GM19328 (cell line): ENCODE results near the gene DIRAS3.
"Not testable (repeated sequence)": the region's sequence is repeated elsewhere in the genome, so short reads cannot be mapped to it uniquely, and the experiment has no call there.

Source experiments
- ATAC-seq: cut with Tn5 transposase; IDR thresholded peaks from one replicate; pipeline ENCODE4 v1.9.1; 2021; ENCODE audit warnings: mild to moderate bottlenecking, moderate library complexity; ENCODE audit not compliant: unreplicated experiment

The DIRAS3 gene

GRCh38 chr1:68049941-68050878 lies at the start of gene DIRAS3:
DIRAS3 (minus strand) TSS chr1:68050627; CDS start chr1:68047297, 3,330 bp downstream.
- ATAC-seq = no peak

GRCh38 chr1:68093737-68094136 lies 43.3 kb upstream of the DIRAS3 start:
- no peak for ATAC-seq

- ATAC-seq = no peak
Observed at GRCh38 chr1:68087184-68087583, 36.8 kb upstream of the DIRAS3 start.

DNA sequence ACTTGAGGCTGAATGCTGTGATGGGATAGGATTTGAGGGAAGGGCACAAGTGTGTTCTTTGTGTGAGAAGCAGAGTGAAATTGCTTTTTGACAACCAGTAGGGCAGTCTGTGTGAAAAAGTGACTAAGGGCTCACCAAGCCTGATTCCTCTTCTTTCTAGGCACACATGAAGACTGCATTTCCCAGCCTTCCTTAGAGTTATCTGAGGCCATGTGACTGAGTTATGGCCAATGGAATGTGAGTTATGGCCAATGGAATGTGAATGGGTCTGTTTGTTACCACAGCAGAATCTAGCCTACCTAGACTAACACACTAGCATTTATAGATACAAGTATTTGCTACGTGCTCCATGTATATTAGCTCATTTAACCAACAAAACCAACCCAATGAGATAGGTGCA lies 35.3 kb upstream of the DIRAS3 start:
- no peak for ATAC-seq

GRCh38 chr1:68083686-68084085 lies 33.3 kb upstream of the DIRAS3 start:
- ATAC-seq = no peak

GRCh38 chr1:68081775-68082283 lies 31.4 kb upstream of the DIRAS3 start:
- no peak for ATAC-seq

GRCh38 chr1:68078647-68079046 lies 28.2 kb upstream of the DIRAS3 start:
- no peak for ATAC-seq

DNA sequence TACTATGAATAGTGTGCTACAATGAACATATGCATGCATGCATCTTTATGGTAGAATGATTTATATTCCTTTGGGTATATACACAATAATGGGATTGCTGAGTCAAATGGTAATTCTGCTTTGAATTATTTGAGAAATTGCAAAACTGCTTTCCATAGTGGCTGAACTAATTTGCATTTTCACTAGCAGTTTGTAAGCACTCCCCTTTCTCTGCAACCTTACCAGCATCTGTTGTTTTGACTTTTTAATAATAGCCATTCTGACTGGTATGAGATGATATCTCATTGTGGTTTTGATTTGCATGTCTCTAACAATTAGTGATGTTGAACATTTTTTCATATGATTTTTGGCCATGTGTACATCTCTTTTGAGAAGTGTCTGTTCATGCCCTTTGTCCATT lies 24.0 kb upstream of the DIRAS3 start:
- no peak for ATAC-seq

- ATAC-seq = no peak
Observed at GRCh38 chr1:68065766-68066165, 15.3 kb upstream of the DIRAS3 start.

DNA sequence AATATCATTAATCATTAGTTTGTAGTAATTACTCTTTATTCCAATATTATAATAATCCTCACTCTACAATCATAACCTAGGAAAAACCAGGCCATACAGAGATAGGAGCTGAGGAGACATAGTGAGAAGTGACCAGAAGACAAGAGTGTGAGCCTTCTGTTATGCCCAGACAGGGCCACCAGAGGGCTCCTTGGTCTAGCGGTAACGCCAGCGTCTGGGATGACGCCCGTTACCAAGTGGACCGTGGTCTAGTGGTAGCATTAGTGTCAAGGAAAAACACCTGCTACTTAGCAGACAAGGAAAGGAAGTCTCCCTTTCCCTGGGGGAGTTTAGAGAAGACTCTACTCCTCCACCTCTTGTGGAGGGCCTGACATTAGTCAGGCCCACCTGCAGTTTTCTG lies 7.6 kb upstream of the DIRAS3 start:
- ATAC-seq = not testable (repeated sequence)

- no peak for ATAC-seq
Observed at GRCh38 chr1:68057564-68057963, 7.1 kb upstream of the DIRAS3 start.

DNA sequence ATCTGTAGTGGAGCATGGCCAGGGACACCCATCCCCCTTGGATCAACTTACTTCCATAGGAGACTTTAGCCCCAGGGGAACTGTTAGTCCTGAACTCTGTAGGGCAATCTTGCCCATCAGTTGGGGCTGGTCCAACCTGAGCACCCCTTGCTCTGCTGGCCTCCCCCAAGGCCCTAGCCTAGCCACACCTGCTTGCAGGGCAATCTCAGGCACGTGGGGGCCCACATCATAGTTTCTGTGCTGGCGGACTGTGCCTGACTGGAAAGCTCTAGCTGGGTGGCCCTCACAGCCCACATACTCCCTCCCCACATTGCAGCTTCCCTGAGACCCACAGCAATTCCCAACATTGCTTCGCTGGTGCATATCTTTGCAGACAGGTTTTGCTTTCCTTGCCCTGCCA lies 6.6 kb upstream of the DIRAS3 start:
- ATAC-seq = no peak

- ATAC-seq = no peak
Observed at GRCh38 chr1:68051475-68051874, 1.0 kb upstream of the DIRAS3 start.

DNA sequence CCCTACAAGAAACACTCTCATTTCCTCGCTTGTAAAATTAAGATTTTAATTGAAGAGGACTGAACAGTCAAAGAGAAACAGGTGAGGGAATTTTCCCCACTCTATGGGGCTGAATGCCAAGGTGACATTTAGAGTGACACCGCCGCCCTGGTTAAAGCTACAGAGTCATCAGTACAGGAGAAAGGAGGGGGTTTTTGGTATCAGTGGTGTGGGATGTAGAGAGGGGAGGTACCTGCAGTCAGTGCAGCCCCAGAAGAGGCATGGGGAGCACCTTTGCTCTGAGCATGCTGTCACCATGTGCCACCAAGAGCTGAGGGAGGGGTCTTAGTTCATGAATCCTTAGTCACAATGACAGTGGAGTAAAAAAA lies 2.8 kb downstream of the DIRAS3 start:
- ATAC-seq = no peak

DNA sequence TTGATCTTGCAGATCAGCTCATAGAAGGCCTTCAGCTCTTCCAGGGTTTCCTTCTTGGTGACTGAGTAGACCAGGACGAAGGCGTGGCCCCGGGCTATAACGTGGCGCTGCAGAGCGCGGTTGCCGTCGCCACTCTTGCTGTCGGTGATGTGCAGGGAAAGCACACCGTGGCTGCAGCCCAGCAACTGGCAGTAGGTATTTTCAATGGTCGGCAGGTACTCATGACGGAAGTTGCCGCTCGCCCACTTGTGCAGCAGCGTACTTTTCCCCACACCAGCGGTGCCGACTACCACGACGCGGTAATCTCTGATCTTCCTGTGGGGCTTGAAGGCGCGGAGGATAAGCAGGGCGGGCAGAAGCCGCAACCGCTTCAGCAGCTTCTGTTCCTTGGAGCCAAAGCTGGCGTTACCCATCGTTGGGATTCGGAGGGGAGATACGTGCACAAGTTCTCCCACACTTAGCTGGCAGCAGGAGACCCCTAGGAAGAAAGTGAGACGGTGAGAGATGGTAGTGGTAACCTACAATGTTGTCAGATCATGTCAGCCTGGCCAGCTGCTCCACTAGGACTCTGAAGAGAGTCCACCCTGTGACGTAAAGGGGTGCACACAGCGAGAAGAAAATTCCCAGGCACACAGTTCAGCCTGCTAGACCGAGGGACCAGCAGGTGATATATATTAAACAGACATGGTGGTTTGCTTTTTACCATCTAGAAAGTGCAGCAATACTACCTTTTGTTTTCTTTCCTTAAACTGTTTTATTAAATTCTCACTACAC lies 3.4 kb downstream of the DIRAS3 start:
- ATAC-seq = no peak

DNA sequence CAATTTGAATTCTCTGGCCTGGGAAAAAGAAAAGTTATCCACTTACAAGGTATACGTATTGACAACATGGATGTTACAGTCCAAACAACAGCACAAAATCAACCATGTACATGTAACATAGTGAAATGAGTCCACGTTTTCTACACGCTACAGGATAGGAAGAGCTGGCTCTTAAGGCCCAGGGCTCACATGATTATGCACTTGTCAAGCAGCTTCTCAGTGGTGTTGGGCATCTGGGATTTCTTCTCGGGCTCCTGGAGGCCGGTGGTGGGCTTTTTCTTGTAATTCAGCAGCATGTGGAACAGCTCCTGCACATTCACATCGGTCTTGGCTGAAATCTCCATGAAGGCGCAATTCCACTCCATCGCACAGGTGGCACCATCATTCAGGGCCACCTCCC lies 4.0 kb downstream of the DIRAS3 start:
- no peak for ATAC-seq

DNA sequence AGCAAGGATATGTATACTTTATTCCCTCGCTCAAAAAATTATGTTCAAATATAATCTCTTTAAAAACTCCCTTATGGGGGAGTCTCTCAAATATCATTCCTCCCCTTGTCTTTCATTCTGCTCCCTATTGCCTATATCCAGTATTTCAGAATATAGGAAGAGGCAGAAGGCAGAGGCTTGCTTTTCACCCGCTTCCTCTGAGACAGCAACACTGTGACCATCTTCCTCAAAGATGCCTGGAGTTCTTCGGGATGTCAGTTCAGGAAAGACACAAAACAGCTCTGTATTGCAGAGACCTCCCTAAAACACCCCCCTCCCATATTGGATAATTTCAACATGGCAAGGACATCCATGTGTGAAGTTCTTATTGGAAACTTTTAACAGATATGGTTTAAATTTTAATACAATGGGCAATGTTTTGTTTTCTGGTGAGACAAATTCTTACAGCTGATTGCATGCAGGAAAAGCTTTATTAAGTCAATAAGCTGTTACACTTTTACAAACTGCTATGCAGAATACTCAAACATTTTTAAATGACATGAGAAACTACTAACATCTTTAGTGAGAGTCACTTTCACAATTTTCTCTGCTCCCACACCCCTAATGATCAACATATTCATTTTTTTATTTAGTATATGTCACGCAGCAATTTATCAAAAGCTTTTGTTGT lies 4.8 kb downstream of the DIRAS3 start:
- ATAC-seq = no peak

DNA sequence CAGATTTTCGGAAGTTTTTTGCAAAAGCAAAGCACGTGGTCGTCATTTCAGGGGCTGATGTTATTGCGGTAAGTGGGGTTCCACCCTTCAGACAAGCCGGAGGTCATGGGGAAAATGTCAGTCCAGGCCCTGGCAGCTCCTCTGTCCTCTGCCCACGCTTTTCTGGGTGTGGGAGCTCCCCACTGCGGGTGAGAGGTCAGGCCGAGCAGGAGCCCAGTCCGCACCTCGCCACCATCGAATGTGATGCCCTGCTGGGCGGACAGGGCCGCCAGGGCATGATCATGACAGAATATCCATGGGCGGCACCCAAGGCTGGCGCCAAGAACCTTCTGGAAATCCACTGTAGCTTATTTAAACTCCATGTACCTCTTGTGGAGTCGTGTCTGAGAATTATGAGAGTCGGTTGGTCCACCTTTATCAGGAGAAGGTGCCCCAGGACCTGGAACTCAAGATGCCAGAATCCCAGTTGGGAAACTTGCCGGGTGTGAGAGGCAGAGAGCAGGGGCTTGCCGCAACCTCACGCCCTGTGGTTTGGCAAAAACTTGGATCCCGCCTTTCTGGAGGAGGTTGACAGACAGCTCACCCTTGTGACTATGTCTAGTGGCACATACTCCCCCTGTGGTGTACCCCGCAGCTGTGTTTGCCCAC lies 6.9 kb downstream of the DIRAS3 start:
- no peak for ATAC-seq

DNA sequence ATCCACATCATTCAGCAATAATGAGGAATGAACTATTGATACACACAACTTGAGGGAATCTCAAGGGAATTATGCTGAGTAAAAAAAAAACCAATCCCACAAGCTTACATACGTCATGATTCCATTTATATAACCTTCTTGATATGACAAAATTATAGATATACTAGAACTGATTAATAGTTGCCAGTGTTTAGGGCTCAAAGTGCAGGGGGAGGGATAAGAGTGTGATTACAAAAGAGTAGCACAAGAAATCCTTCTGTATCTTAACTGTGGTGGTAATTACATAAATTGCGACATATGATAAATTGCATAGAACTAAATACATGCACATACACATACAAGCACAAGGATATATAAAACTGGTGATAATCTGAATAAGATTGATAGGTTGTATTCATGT lies 13.5 kb downstream of the DIRAS3 start:
- no peak for ATAC-seq

DNA sequence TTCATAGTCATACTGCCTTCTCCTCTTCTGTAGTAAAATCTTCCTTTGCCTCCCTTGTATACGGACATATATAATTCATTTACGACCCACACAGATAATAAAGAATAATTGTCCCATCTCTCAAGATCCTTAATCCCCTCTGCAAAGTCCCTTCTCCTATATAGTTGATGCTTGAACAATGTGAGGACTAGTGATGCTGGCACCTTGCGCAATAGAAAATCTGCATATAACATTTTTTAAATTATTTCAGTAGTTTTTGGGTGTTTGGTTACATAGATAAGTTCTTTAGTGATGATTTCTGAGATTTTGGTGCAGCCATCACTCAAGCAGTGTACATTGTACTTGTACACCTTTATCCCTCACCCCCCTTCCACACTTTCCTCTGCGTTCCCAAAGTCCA lies 21.0 kb downstream of the DIRAS3 start:
- no peak for ATAC-seq

DNA sequence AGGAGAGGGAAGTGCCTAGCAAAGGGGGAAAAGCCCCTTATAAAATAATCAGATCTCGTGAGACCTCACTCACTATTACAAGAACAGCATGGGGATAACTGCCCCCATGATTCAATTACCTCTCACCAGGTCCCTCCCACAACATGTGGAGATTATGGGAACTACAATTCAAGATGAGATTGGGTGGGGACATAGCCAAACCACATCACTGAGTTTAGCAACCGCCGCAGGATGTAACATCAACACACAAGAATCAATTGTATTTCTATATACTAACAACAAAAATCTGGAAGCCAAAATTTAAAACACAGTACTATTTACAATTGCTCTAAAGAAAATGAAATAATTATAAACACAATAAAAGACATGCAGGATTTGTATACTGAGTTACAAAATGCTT lies 21.9 kb downstream of the DIRAS3 start:
- no peak for ATAC-seq
